Coronary artery (tissue), 2 donors: Measurements from ENCODE around the gene WBP1L.

ENCODE experiments used
- DNase-seq: peaks from one replicate; pipeline ENCODE4 v3.0.0-alpha.2; 2017; ENCODE audit warnings: low spot score
- H3K27ac ChIP-seq, 2 donors: fragments of 200-600 bp; sonication (generic); one replicate each; pipeline ENCODE4 v1.5.1; 2016 to 2019
- H3K4me3 ChIP-seq: fragments of 200-600 bp; sonication (generic); 2 replicates; pipeline ENCODE4 v1.5.1; 2016; ENCODE audit warnings: mild to moderate bottlenecking, moderate library complexity
- CTCF ChIP-seq: fragments of 200-600 bp; sonication (generic); IDR thresholded peaks from one replicate; pipeline ENCODE4 v1.5.1; 2019; ENCODE audit warnings: antibody characterized with exemption

The WBP1L gene

GRCh38 chr10:102723989-102724388, 19.8 kb upstream of the WBP1L start:
- H3K27ac ChIP-seq: no peak overlapping the region
- no peak for DNase-seq
- TF ChIP-seq CTCF: no peak

GRCh38 chr10:102726274-102726673, 17.5 kb upstream of the WBP1L start:
- DNase-seq: no peak
- H3K27ac ChIP-seq: no peak overlapping the region
- TF ChIP-seq CTCF: no peak

More at GRCh38 chr10:102723989-102724388, 19.8 kb upstream of the WBP1L start:
- no peak overlapping the region for H3K4me3 ChIP-seq

GRCh38 chr10:102727037-102727818, 16.5 kb upstream of the WBP1L start:
- TF ChIP-seq CTCF: no peak
- no peak for DNase-seq
- no peak overlapping the region for H3K4me3 ChIP-seq
- peak overlapping the region in 1 of 2 donors; percentile 9 for H3K27ac ChIP-seq

More at GRCh38 chr10:102726274-102726673, 17.5 kb upstream of the WBP1L start:
- no peak overlapping the region for H3K4me3 ChIP-seq

GRCh38 chr10:102729029-102730026, 14.4 kb upstream of the WBP1L start:
- no peak overlapping the region for H3K4me3 ChIP-seq
- H3K27ac ChIP-seq: no peak overlapping the region
- peak; percentile 95 for TF ChIP-seq CTCF
- peak; percentile 90 for DNase-seq

- Histone ChIP-seq H3K4me3 (no peak overlapping the region), H3K27ac (no peak overlapping the region)
- TF ChIP-seq CTCF: no peak
- no peak for DNase-seq
Measured at GRCh38 chr10:102731222-102731800, 12.4 kb upstream of the WBP1L start.

GRCh38 chr10:102732661-102733060, 11.1 kb upstream of the WBP1L start:
- no peak for TF ChIP-seq CTCF

More at GRCh38 chr10:102732661-102733060, 11.1 kb upstream of the WBP1L start:
- no peak for DNase-seq
- no peak overlapping the region for H3K27ac ChIP-seq
- H3K4me3 ChIP-seq: no peak overlapping the region
